HUES48 (cell line): ENCODE data around the gene RBM33.

ENCODE experiments used
- H3K27ac ChIP-seq: one replicate; pipeline ENCODE4 v1.7.0; 2013; ENCODE audit warnings: low read depth, low read length, inconsistent platforms
- H3K27me3 ChIP-seq: 2 replicates; pipeline ENCODE4 v1.6.1; 2013; ENCODE audit warnings: mild to moderate bottlenecking, low read length; ENCODE audit not compliant: control insufficient read depth, insufficient read depth
- H3K36me3 ChIP-seq: 2 replicates; pipeline ENCODE4 v1.6.1; 2013; ENCODE audit warnings: low read length; ENCODE audit not compliant: control insufficient read depth, insufficient read depth
- H3K4me1 ChIP-seq: 2 replicates; pipeline ENCODE4 v1.6.1; 2013; ENCODE audit warnings: mild to moderate bottlenecking, low read length; ENCODE audit not compliant: control insufficient read depth, insufficient read depth
- H3K4me3 ChIP-seq: 2 replicates; pipeline ENCODE4 v1.5.1; 2013; ENCODE audit warnings: mild to moderate bottlenecking, low read depth, low read length
- H3K9ac ChIP-seq: 2 replicates; pipeline ENCODE4 v1.6.1; 2013; ENCODE audit warnings: mild to moderate bottlenecking, low read depth, low read length, moderate library complexity
- H3K9me3 ChIP-seq: 2 replicates; pipeline ENCODE4 v1.6.1; 2013; ENCODE audit warnings: low read length; ENCODE audit not compliant: control insufficient read depth, insufficient read depth

RBM33 gene

GRCh38 chr7:155625557-155625956 lies 18.9 kb upstream of the RBM33 start:
- Histone ChIP-seq H3K9me3 (peaks cover 14% of the 10 kb centered on the region; the same call in 1 of the 2 replicates), H3K4me3 (no peak overlapping the region), H3K27me3 (no peaks in the 10 kb centered on the region), H3K9ac (no peak overlapping the region), H3K36me3 (no peaks in the 10 kb centered on the region), H3K4me1 (no peaks in the 10 kb centered on the region), H3K27ac (no peak overlapping the region)

GRCh38 chr7:155629171-155629570 lies 15.3 kb upstream of the RBM33 start:
- Histone ChIP-seq H3K9me3 (peaks cover 23% of the 10 kb centered on the region; the same call in 1 of the 2 replicates), H3K9ac (no peak overlapping the region), H3K27me3 (no peaks in the 10 kb centered on the region), H3K4me3 (no peak overlapping the region), H3K36me3 (no peaks in the 10 kb centered on the region), H3K27ac (no peak overlapping the region), H3K4me1 (no peaks in the 10 kb centered on the region)

- no peak overlapping the region for H3K4me3 ChIP-seq
- no peak overlapping the region for H3K27ac ChIP-seq
- no peak overlapping the region for H3K9ac ChIP-seq
- H3K4me1 ChIP-seq: no peaks in the 10 kb centered on the region
- H3K9me3 ChIP-seq: peaks cover 34% of the 10 kb centered on the region
- no peaks in the 10 kb centered on the region for H3K27me3 ChIP-seq
- no peaks in the 10 kb centered on the region for H3K36me3 ChIP-seq
Observed at GRCh38 chr7:155631155-155631554, 13.3 kb upstream of the RBM33 start.

GRCh38 chr7:155635817-155636216 lies 8.6 kb upstream of the RBM33 start:
- Histone ChIP-seq H3K9me3 (peaks cover 65% of the 10 kb centered on the region), H3K27ac (no peak overlapping the region), H3K36me3 (no peaks in the 10 kb centered on the region; the same call in 1 of the 2 replicates), H3K4me3 (no peak overlapping the region), H3K27me3 (no peaks in the 10 kb centered on the region), H3K9ac (no peak overlapping the region), H3K4me1 (no peaks in the 10 kb centered on the region)

- Histone ChIP-seq H3K36me3 (peaks cover 11% of the 10 kb centered on the region), H3K4me1 (no peaks in the 10 kb centered on the region), H3K27ac (no peak overlapping the region), H3K9ac (no peak overlapping the region), H3K9me3 (peaks cover 71% of the 10 kb centered on the region), H3K27me3 (no peaks in the 10 kb centered on the region), H3K4me3 (no peak overlapping the region)
Observed at GRCh38 chr7:155637155-155637554, 7.3 kb upstream of the RBM33 start.

GRCh38 chr7:155638366-155638765 lies 6.1 kb upstream of the RBM33 start:
- H3K9me3 ChIP-seq: peaks cover 67% of the 10 kb centered on the region
- H3K4me1 ChIP-seq: no peaks in the 10 kb centered on the region
- H3K9ac ChIP-seq: no peak overlapping the region

GRCh38 chr7:155639958-155640520 lies 4.4 kb upstream of the RBM33 start:
- Histone ChIP-seq H3K9me3 (peaks cover 59% of the 10 kb centered on the region), H3K9ac (no peak overlapping the region), H3K4me1 (no peaks in the 10 kb centered on the region), H3K27ac (no peak overlapping the region), H3K27me3 (no peaks in the 10 kb centered on the region), H3K36me3 (peaks cover 17% of the 10 kb centered on the region), H3K4me3 (no peak overlapping the region)

More at GRCh38 chr7:155638366-155638765, 6.1 kb upstream of the RBM33 start:
- Histone ChIP-seq H3K36me3 (peaks cover 17% of the 10 kb centered on the region), H3K4me3 (no peak overlapping the region), H3K27me3 (no peaks in the 10 kb centered on the region), H3K27ac (no peak overlapping the region)

- H3K27ac ChIP-seq: no peak overlapping the region
- no peaks in the 10 kb centered on the region for H3K4me1 ChIP-seq
- peaks cover 58% of the 10 kb centered on the region for H3K9me3 ChIP-seq
- no peak overlapping the region for H3K9ac ChIP-seq
- H3K27me3 ChIP-seq: no peaks in the 10 kb centered on the region
- peaks cover 17% of the 10 kb centered on the region for H3K36me3 ChIP-seq
- H3K4me3 ChIP-seq: no peak overlapping the region
Observed at GRCh38 chr7:155640629-155641028, 3.8 kb upstream of the RBM33 start.

GRCh38 chr7:155643804-155644177 lies 670 bp upstream of the RBM33 start:
- Histone ChIP-seq H3K9me3 (peaks cover 27% of the 10 kb centered on the region), H3K4me1 (0 out of 2 replicates have a peak, but pooled peaks cover 6% of the 10 kb centered on the region), H3K4me3 (peak overlapping the region; percentile 98), H3K27me3 (no peaks in the 10 kb centered on the region), H3K27ac (peak overlapping the region; percentile 99), H3K36me3 (peaks cover 41% of the 10 kb centered on the region), H3K9ac (peak overlapping the region; percentile 96)

- Histone ChIP-seq H3K4me1 (0 out of 2 replicates have a peak, but pooled peaks cover 6% of the 10 kb centered on the region), H3K27ac (peak overlapping the region; percentile 99), H3K27me3 (no peaks in the 10 kb centered on the region), H3K4me3 (peak overlapping the region; percentile 98), H3K9ac (peak overlapping the region; percentile 96), H3K36me3 (peaks cover 41% of the 10 kb centered on the region), H3K9me3 (peaks cover 15% of the 10 kb centered on the region; the same call in 1 of the 2 replicates)
Observed at GRCh38 chr7:155644971-155645509, 579 bp downstream of the RBM33 start.

- H3K4me1 ChIP-seq: 0 out of 2 replicates have a peak, but pooled peaks cover 6% of the 10 kb centered on the region
- H3K9ac ChIP-seq: no peak overlapping the region; the same call in 1 of the 2 replicates
- H3K9me3 ChIP-seq: peaks cover 9% of the 10 kb centered on the region; the same call in 1 of the 2 replicates
- peak overlapping the region; percentile 98 for H3K4me3 ChIP-seq
- peaks cover 41% of the 10 kb centered on the region for H3K36me3 ChIP-seq
- H3K27ac ChIP-seq: no peak overlapping the region
- no peaks in the 10 kb centered on the region for H3K27me3 ChIP-seq
Observed at GRCh38 chr7:155645662-155646061, 1.2 kb downstream of the RBM33 start.
